OCI-M2 (cell line): ENCODE results near the gene SOBP.

Experiments used
- DNase-seq: peaks from one replicate; lab custom pipeline; 2025; ENCODE audit not compliant: unreplicated experiment; lab: John Stamatoyannopoulos, UW

The SOBP gene

GRCh38 chr6:107523054-107523791, 33.3 kb downstream of the SOBP start:
- DNase-seq, result no peak

GRCh38 chr6:107523794-107524193, 33.9 kb downstream of the SOBP start:
- no peak for DNase-seq

- no peak for DNase-seq
These were observed 34.7 kb downstream of the SOBP start for GRCh38 chr6:107524626-107525025.

GRCh38 chr6:107531868-107532267, 42.0 kb downstream of the SOBP start:
- no peak for DNase-seq

GRCh38 chr6:107532706-107533105, 42.8 kb downstream of the SOBP start:
- no peak for DNase-seq

- no peak for DNase-seq
These were observed 43.6 kb downstream of the SOBP start for GRCh38 chr6:107533415-107534059.

GRCh38 chr6:107534571-107535141, 44.7 kb downstream of the SOBP start:
- no peak for DNase-seq

- DNase-seq, result no peak
These were observed 45.7 kb downstream of the SOBP start for GRCh38 chr6:107535626-107536025.

GRCh38 chr6:107536180-107536961, 46.5 kb downstream of the SOBP start:
- no peak for DNase-seq

- no peak for DNase-seq
These were observed 47.6 kb downstream of the SOBP start for GRCh38 chr6:107537559-107537958.

GRCh38 chr6:107538856-107539387, 49.0 kb downstream of the SOBP start:
- no peak for DNase-seq

- DNase-seq, result no peak
These were observed 49.5 kb downstream of the SOBP start for GRCh38 chr6:107539409-107539808.

GRCh38 chr6:107539849-107540464, 50.0 kb downstream of the SOBP start:
- DNase-seq, result no peak

GRCh38 chr6:107540465-107540857, 50.5 kb downstream of the SOBP start:
- DNase-seq, result no peak

GRCh38 chr6:107542192-107542668, 52.3 kb downstream of the SOBP start:
- DNase-seq, result no peak

GRCh38 chr6:107543088-107543487, 53.2 kb downstream of the SOBP start:
- no peak for DNase-seq

GRCh38 chr6:107543567-107543966, 53.6 kb downstream of the SOBP start:
- no peak for DNase-seq

- no peak for DNase-seq
These were observed 55.8 kb downstream of the SOBP start for GRCh38 chr6:107545763-107546162.

- no peak for DNase-seq
These were observed 57.0 kb downstream of the SOBP start for GRCh38 chr6:107546691-107547450.

- DNase-seq, result no peak
These were observed 57.5 kb downstream of the SOBP start for GRCh38 chr6:107547451-107547840.
